SK-N-MC (cell line): ENCODE results near the gene SCGB1A1.

Experiments used
- DNase-seq: peaks from one replicate; pipeline ENCODE4 v3.0.0-alpha.2; 2011; ENCODE audit warnings: low read depth, low spot score
- H3K27ac ChIP-seq: fragments of 200-600 bp; sonication (generic); 2 replicates; pipeline ENCODE4 v1.5.1; 2016; ENCODE audit warnings: mixed run types
- H3K36me3 ChIP-seq: fragments of 200-600 bp; sonication (generic); 2 replicates; pipeline ENCODE4 v1.6.1; 2017; ENCODE audit warnings: antibody characterized with exemption, low read length, mixed read lengths; ENCODE audit not compliant: insufficient read depth
- H3K4me3 ChIP-seq: fragments of 200-600 bp; sonication (generic); 2 replicates; pipeline ENCODE4 v1.5.1; 2016
- H3K9ac ChIP-seq: fragments of 200-600 bp; sonication (generic); 2 replicates; pipeline ENCODE4 v1.8.0; 2017; ENCODE audit warnings: mixed run types, mixed read lengths; ENCODE audit not compliant: insufficient read length
- H3K9me3 ChIP-seq: fragments of 200-600 bp; sonication (generic); 2 replicates; pipeline ENCODE4 v1.6.1; 2017; ENCODE audit warnings: low read depth, mild to moderate bottlenecking, antibody characterized with exemption, low read length, moderate library complexity, mixed read lengths
- EZH2 ChIP-seq: fragments of 200-600 bp; sonication (generic); IDR thresholded peaks from one replicate; pipeline ENCODE4 v1.6.1; 2017; ENCODE audit warnings: antibody characterized with exemption
- FOXP2 ChIP-seq: optimal IDR thresholded peaks from 2 replicates; pipeline ENCODE3; 2011; ENCODE audit warnings: mild to moderate bottlenecking, moderate library complexity; ENCODE audit not compliant: insufficient read depth; ENCODE audit errors: extremely low read length, control extremely low read depth
- POLR2AphosphoS5 ChIP-seq: IDR thresholded peaks from 2 replicates; pipeline ENCODE4 v1.6.1; 2012; ENCODE audit warnings: mild to moderate bottlenecking, low read depth, low read length, borderline replicate concordance

Gene SCGB1A1

GRCh38 chr11:62471603-62472002 lies 52.8 kb downstream of the SCGB1A1 start:
- no peak for TF ChIP-seq EZH2
- no peak for TF ChIP-seq FOXP2
- no peak for TF ChIP-seq POLR2AphosphoS5
- H3K27ac ChIP-seq, result no peak overlapping the region
- H3K36me3 ChIP-seq, result no peaks in the 10 kb centered on the region
- no peak overlapping the region for H3K9ac ChIP-seq
- DNase-seq, result no peak
- no peak overlapping the region for H3K4me3 ChIP-seq
- no peaks in the 10 kb centered on the region for H3K9me3 ChIP-seq

GRCh38 chr11:62472063-62472884 lies 53.4 kb downstream of the SCGB1A1 start:
- no peak for DNase-seq
- Histone ChIP-seq H3K9me3 (no peaks in the 10 kb centered on the region), H3K4me3 (no peak overlapping the region), H3K36me3 (no peaks in the 10 kb centered on the region), H3K27ac (no peak overlapping the region), H3K9ac (no peak overlapping the region)
- TF ChIP-seq EZH2 (no peak), POLR2AphosphoS5 (no peak), FOXP2 (no peak)
